ENCODE measurements around the gene FGFR2.

Gene FGFR2

GRCh38 chr10:121497513-121498470 is 100.5 kb downstream of the FGFR2 start:
- in situ Hi-C loops (cut with HindIII; ENCODE audit: low sequenced_read_pairs) = no loop called here

GRCh38 chr10:121495719-121496118 is 102.5 kb downstream of the FGFR2 start:
- in situ Hi-C loops (cut with HindIII; ENCODE audit: low sequenced_read_pairs) = no loop called here

GRCh38 chr10:121494296-121494695 is 103.9 kb downstream of the FGFR2 start:
- in situ Hi-C loops (cut with HindIII; ENCODE audit: low sequenced_read_pairs) = no loop called here

GRCh38 chr10:121493521-121493920 is 104.7 kb downstream of the FGFR2 start:
- in situ Hi-C loops (cut with HindIII; ENCODE audit: low sequenced_read_pairs) = no loop called here

GRCh38 chr10:121490871-121491519 is 107.2 kb downstream of the FGFR2 start:
- in situ Hi-C loops (cut with HindIII; ENCODE audit: low sequenced_read_pairs) = no loop called here

- in situ Hi-C loops (cut with HindIII; ENCODE audit: low sequenced_read_pairs) = no loop called here
Observed at GRCh38 chr10:121485436-121486139, 112.7 kb downstream of the FGFR2 start.

- in situ Hi-C loops (cut with HindIII; ENCODE audit: low sequenced_read_pairs) = no loop called here
Observed at GRCh38 chr10:121484816-121485215, 113.4 kb downstream of the FGFR2 start.

- in situ Hi-C loops (cut with HindIII; ENCODE audit: low sequenced_read_pairs) = no loop called here
Observed at GRCh38 chr10:121484401-121484800, 113.8 kb downstream of the FGFR2 start.

GRCh38 chr10:121481180-121481579 is 117.1 kb downstream of the FGFR2 start:
- in situ Hi-C loops (cut with HindIII; ENCODE audit: low sequenced_read_pairs) = no loop called here

- in situ Hi-C loops (cut with HindIII; ENCODE audit: low sequenced_read_pairs) = no loop called here
Observed at GRCh38 chr10:121478556-121478955, 119.7 kb downstream of the FGFR2 start.

GRCh38 chr10:121469797-121470606 is 128.2 kb downstream of the FGFR2 start:
- in situ Hi-C loops (cut with HindIII; ENCODE audit: low sequenced_read_pairs) = no loop called here

GRCh38 chr10:121468726-121469125 is 129.5 kb downstream of the FGFR2 start:
- in situ Hi-C loops (cut with HindIII; ENCODE audit: low sequenced_read_pairs) = no loop called here

GRCh38 chr10:121466424-121466823 is 131.8 kb downstream of the FGFR2 start:
- in situ Hi-C loops (cut with HindIII; ENCODE audit: low sequenced_read_pairs) = no loop called here

- in situ Hi-C loops (cut with HindIII; ENCODE audit: low sequenced_read_pairs) = no loop called here
Observed at GRCh38 chr10:121465215-121465614, 133.0 kb downstream of the FGFR2 start.

- in situ Hi-C loops (cut with HindIII; ENCODE audit: low sequenced_read_pairs) = no loop called here
Observed at GRCh38 chr10:121464517-121464916, 133.7 kb downstream of the FGFR2 start.

- in situ Hi-C loops (cut with HindIII; ENCODE audit: low sequenced_read_pairs) = no loop called here
Observed at GRCh38 chr10:121462955-121463354, 135.3 kb downstream of the FGFR2 start.

GRCh38 chr10:121462281-121462680 is 136.0 kb downstream of the FGFR2 start:
- in situ Hi-C loops (cut with HindIII; ENCODE audit: low sequenced_read_pairs) = no loop called here

GRCh38 chr10:121461307-121461706 is 136.9 kb downstream of the FGFR2 start:
- in situ Hi-C loops (cut with HindIII; ENCODE audit: low sequenced_read_pairs) = no loop called here

GRCh38 chr10:121460733-121461132 is 137.5 kb downstream of the FGFR2 start:
- in situ Hi-C loops (cut with HindIII; ENCODE audit: low sequenced_read_pairs) = no loop called here

GRCh38 chr10:121459622-121460453 is 138.4 kb downstream of the FGFR2 start:
- in situ Hi-C loops (cut with HindIII; ENCODE audit: low sequenced_read_pairs) = loop anchor here (5.0 kb wide), 1 partner anchor 43 kb away; no protein-coding TSS in a partner anchor

Measured in endothelial cell of hepatic sinusoid (primary cell).